ENCODE measurements around the gene TTC9.

GRCh38 chr14:70699646-70700045, 57.9 kb downstream of the TTC9 start:
- TF ChIP-seq CTCF (IDR thresholded peaks at IDR 0.05) (no peak), POLR2A (IDR thresholded peaks at IDR 0.05) (no peak), EP300 (IDR thresholded peaks at IDR 0.05) (no peak)
